Stimulated activated CD4-positive, alpha-beta T cell treated with anti-CD3 and anti-CD28 coated beads, Interleukin-4, amount 100 ng/mL, for 4 hours (primary cell): ENCODE measurements around the gene TTN.
"Not testable (repeated sequence)": the region's sequence is repeated elsewhere in the genome, so short reads cannot be mapped to it uniquely, and the experiment has no call there.

Experiments
- DNase-seq, 2 experiments: peaks; one replicate each; pipeline ENCODE4 v3.0.0-alpha.2; 2020

Gene TTN

DNA sequence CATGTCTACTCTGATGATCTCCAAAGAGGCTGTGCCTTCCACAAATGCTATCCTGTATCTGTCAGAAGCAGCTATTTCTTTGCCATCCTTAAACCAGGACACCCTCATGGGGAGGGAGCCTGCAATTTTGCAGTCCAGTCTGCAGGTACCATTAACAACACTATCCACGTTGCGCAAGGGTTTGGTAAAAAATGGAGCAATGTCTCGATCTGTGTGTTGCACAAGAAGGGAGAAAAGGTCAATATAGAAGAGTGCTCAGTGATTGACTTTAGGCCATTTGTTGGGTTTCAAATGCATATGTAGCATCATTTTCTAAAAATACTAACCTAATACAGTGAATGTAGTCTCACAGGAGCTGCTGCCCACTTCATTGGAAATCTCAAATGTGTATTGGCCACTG is 74.3 kb downstream of the TTN start:
- no peak for DNase-seq

DNA sequence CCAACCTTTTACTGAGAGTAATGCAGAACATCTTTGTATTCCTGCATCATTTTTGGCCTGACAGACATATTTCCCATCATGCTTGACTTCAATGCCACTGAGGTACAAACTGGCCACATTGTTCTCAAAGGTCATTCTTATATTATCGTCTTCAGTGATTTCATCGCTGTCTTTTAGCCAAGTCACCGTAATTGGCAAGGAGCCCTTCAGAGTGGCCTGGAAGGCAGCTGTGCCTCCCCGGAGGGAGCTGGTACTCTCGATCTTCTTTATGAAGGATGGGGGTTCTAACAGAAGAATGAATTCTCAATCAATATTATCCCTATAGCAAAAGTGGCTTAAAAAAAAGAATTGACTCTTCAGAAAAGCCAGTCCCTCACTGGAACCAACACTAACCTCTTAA is 75.9 kb downstream of the TTN start:
- no peak for DNase-seq

DNA sequence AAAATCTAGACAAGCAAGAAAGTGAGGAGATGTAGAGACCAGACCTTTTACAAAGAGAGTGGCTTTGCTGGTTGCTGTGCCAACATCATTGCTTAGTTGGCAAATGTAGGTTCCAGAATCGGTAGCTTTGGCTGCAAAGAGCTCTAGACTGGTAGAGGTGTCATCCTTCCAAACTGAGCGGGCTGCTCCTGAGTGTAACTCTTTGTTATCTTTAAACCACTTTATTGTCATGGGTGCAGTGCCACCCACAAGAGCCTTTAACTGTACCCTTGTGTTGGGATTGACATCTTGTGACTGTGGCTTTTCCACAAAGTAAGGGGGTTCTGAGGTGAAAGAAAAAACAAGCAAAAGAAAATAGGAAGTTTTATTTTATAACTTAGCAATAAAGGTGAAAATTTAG is 77.2 kb downstream of the TTN start:
- no peak for DNase-seq

DNA sequence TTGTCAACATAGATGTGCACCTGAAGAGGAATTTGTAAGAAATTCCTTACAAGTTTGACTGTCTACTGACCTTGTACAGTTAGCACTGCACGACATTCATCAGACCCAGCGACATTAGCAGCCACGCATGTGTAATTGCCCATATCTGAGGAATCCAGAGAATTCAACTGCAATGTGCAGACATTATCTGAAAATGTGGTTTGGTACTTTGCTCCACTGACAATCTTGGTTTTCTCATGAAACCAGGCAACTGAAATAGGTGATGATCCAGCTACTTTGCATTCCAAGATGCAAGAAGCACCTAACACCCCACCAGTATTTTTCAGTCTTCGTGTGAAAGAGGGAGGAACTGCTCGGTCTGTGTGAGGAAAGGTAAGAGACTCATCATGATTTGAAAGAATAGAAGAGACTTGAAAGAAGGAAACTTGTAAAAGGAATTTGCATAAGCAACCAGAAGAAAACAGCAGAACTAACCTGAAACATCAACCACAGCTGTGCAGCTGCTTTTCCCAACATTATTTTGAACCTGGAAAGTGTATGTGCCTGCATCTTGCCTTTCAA is 83.4 kb downstream of the TTN start:
- no peak for DNase-seq

DNA sequence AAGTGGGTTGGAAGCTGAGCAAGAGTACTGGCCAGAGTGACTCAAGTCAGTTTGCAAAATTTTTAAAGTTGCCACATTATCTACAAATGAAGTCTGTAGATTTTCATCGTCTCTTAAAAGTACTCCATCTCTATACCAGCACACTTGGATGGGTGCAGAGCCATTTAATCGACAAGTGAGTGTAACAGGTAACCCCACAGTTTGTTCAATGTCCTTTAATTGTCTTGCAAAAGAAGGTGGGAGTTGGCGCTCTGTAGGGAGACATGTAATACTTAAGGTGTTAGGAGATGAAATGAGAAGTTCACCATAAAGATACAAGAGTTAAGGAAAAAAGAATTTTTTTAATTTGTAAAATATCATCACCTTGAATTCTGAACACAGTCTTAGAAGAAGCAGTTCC is 84.9 kb downstream of the TTN start:
- no peak for DNase-seq

DNA sequence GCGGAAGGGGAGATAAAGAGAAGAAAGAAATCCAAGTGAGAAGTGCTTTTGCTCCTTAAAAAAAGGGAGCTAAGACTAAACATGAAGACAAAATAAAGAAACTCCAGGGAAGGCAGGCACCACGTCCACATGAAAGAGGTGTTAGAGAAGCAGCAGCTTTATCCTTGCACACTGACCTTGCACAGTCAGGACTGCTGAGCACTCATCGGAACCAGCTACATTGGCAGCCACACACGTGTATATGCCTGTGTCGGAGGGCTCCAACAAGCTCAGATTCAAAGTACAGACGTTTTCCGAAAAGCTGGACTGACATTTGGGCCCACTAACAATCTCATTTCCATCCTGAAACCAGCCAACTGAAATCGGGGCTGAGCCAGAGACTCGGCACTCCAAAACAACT is 88.2 kb downstream of the TTN start:
- no peak for DNase-seq

DNA sequence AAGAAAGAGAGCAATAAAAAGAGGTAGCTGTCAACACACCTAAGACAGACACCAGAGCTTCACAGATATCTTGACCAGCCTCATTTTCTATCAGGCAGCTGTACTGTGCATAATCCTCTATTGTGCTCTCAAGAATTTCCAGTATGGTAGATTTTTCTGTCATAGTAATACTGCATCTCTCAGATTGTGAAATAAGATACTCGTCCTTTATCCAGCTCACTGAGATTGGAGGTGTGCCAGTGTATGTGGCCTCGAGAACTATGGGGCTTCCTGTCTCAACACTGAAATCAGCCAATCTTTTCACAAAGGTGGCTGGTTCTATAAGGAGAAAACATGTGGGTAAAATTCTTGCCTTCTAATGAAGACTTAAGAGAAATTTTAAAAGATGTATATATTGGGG is 88.9 kb downstream of the TTN start:
- no peak for DNase-seq

DNA sequence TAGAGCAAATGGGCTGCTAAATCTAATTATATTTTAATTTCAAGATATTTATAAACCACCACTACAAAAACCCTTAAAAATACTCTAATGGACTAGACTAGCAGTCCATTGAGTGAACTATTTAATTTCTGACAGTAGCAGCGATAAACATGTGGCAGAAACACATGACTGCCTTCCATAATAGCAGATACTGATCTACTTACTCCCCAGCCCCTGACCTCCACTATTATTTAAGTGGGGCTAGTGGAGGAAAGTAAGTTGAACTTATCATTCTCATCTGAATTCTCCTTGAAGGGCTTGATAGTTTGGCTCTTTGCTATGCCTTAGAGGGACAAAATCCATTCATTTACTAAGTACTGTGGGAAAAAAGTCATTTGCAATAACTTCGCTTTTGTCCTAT is 90.8 kb downstream of the TTN start:
- DNase-seq = no peak

DNA sequence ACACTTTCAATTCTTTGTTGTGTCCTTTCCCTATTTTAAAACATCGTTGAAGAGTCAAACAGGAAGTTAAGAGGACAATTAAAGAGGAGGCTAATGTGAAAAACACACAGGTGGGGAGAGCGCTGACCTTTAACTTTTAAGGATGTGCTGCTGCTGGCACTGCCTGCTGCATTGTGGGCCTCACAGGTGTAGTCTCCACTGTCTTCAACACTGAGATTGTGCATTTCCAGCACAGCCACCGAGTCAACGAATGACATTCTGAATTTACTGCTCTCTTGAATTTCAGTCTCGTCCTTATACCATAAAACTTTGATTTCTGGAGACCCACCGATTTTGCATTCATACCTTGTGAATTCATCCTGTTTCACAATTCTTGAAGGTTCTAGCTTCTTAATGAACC is 91.9 kb downstream of the TTN start:
- no peak for DNase-seq

DNA sequence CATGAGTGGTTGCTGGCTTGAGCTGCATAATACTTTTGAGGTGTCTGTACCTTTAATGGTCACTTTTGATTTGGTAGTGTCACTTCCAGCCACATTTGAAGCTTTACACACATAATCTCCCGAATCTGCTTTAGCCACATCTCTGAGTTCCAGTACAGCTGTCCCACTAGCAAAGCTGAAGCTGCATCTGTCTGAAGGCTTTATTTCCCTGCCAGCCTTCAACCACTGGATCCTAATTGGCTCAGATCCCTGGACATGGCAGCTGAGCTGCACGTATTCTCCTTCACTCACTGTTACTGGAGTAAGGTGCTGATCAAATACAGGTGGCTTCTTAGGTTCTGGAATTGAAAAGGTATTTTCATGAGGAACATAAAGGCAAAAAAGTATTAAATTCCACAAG is 99.7 kb downstream of the TTN start:
- no peak for DNase-seq

DNA sequence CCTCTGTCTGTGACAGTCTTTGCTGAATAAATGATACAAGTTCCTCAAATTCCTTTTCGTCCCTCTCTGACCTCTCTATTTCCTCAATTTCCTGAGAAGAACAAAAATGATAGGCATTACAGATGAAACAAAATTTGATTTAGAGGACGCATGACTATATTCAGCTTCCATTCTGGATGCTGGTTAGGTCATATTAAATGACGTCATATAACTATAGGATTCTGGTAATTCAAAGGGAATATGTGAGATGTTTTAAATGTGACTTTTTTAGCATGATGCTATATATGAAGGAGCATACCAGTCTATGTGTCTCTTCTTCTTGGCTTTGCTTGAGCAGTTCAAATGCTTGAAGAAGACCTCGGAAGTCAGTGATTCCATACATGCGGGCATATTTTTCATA is 102.3 kb downstream of the TTN start:
- DNase-seq = no peak

DNA sequence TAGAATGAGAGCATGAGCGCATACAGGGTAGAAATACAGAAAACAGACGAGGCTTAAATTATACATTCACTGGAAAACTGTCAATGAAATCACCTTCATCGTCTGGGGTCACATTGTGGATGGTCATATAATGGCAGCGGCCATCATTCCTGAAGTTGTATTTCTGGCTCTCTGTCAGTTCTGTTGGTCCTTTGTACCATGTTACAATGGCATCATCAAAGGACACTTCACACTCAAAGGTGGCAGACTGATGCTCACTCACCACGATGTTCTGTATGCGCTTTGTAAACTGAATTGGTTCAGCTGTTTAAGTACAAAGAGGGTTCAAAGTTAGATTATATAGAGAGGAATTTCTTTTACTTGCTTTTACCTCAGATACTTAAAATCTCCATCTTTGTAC is 104.9 kb downstream of the TTN start:
- DNase-seq = no peak

DNA sequence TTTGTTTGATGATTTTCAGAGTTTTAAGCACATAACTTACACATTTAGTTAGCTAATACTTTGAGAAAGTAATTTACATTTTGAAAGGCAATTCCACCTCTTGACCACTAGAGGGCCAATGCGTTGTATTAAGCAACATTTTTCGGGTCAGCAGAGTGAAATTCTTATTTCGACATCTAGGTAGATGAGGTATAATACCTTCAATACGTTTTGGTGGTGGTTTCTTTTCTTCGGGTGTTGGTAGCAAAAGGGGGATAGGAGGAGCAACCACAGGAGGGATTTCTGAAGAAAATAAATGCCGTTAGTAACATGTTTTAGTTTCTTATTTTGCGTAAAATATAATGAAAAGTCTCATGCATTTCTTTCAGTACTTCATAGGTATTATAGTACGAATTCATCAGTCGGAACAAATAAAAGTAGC is 106.3 kb downstream of the TTN start:
- DNase-seq = no peak

DNA sequence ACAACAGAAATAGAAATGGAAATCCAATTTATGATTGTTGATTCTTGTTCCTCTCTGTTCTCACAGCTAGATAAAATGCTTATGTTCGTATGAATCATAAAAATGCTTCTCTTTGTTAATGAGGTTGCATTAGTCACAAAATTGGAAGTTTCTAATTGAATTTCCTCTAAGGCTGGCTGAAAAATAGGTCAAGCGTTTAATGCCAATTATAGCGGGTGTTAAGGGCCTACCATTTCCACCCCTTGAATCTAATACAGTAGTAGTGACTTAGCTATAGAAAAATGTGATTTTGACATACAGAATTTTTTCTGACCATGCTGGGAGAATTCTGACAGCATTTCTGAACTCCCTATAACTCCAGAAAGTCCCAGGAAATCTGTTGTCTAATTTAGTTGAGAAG is 107.1 kb downstream of the TTN start:
- DNase-seq = no peak

DNA sequence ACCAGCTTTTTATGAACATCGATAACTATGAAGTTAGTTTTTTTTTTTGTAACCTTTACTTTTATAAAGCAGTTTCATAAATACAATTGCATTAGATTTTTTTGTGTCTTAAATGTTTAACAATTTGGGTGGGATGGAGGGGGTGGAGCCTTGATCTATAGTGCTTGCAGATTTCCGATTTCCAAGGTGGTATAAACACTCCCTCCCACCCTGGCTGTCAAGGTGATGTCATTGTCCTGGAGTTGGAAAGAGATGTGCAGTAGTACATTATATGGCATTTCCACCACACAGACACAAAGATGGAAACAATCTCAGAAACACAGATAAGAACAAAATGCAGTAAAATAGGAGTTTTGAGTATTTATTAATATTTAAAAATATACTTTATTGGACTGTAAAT is 114.4 kb downstream of the TTN start:
- DNase-seq = no peak

DNA sequence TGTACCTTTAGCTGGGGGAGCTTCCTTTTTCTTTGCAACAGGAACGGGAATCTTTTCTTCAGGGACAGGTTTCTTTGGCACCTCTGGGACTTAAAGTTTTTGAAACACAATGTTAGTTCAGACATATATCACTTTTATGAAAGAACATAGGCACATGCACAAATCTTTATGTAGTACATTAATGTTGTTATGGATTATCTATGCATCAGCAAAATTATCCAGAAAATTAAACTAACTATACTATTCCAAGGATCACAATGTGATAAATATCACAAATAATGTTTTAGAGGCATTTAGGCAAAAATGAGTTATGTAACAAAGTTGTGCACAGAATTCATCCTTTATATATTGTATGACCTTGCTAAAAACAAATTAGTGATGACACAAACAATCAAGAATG is 117.4 kb downstream of the TTN start:
- DNase-seq = no peak

DNA sequence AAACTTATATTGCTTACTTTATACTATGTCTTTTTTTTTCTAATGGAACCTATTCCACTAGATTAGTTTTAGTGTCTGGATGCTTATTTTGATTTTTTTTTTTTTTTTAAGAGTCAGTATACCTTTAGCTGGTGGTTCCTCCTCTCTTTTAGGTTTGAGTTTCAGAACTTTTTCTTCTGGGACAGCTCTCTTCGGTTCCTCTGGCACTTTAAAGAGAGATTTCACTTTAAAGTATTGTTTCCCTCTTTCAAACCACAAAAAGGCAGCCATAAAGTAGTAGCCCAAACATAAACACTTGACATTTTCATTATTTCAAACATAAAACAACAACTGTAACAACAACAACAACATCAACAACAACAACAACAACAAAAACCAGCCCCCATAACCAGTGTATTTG is 123.3 kb downstream of the TTN start:
- DNase-seq = no peak

DNA sequence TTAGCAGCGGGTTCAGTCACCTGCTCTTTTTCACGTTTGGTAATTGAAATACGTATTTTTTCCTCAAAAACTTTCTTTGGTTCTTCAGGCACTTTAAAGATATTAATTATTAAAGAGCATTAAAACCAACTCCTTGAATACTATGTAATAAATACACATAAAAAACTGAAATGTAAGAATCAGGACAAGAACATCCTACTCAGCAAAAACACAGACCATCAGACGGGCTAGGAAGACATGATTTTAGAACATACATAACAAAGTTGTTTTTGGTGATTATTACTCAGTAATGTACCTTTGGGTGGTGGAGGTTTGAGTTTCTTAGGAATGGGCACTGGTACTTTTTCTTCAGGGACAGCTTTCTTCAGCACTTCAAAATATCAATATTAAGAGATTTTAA is 126.1 kb downstream of the TTN start:
- no peak for DNase-seq

DNA sequence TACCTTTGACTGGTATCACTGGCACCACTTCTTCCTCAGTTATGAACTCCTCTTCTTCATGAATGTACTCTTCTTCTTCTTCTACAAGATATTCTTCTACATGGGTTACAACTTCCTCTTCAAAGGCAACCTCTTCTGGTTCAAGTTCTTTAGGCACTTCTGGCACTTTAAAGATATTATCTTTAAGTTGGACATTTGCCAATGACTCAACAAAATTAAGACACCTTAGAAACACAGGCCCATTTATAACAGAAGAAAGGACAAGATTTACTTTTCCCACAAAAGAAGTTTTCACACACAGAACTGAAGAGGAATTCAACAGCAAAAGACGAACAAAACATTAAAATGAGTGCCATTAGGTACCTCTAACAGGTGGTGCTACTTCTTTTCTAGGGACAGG is 127.3 kb downstream of the TTN start:
- DNase-seq = no peak

DNA sequence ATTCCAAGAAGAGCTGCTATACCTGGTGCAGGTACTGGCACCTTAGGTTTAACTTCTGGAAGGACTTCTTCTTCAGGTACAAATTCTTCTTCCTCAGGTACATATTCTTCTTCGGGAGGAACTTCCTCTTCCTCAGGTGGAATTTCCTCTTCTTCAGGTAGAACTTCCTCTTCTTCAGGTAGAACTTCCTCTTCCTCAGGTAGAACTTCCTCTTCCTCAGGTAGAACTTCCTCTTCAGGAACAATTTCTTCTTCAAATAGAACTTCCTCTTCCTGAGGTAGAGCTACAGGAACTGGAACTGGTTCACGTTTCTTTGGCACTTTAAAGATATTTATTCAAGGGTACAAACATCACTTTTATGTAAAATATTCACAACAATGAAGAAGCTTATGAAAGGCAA is 129.6 kb downstream of the TTN start:
- DNase-seq = no peak

DNA sequence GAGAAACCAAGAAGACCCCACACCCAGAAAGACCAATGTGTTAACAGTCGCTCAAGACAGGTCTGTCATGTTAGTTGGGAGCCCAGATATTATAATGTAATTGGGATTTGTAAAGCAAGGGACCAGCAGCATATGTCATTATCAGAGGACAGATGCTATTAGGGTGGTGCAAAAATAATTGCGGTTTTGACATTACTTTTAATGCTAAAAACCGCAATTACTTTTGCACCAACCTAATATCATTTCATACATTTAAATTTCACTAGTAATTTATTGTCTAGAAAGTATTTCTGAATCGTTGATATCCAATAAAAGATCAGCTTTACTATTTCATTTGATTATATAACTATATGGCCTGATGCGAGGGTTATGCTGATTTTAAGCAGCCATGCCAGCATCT is 131.2 kb downstream of the TTN start:
- DNase-seq = no peak

DNA sequence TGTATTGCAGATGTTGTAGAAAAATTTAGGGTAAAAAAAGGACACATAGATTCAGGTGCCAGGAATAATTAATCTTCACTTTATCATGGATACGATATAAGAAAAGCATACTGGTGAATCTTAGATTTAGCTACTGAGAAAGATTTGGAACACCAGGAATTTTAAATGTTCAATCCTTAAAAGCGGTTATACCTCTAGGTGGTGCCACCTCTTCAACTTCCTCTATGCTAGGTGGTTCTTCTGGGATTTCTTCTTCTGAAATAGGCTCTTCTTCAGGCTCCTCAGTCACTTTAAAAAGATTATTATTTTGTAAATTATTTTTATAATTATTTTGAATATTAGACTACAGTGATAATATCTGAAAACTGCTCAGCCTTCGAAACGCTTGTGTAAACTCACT is 133.1 kb downstream of the TTN start:
- no peak for DNase-seq

DNA sequence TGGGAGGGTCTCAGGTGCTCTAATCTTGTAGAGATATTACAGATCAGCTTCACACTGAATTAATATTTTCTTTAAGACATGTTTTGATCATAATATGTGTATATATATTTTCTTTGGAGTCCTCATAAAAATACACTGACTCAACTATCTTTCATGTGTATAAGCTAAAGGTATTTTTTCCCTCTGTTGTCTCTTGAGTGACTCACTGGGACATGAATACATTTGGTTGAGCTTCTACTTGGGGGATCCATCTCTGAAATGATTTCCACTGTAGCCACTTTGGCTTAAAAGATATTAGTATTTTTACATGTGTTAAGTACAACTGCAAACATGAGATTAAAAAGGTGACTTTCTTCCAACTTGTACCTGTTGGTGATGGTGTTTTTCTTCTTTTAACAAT is 140.8 kb downstream of the TTN start:
- no peak for DNase-seq

DNA sequence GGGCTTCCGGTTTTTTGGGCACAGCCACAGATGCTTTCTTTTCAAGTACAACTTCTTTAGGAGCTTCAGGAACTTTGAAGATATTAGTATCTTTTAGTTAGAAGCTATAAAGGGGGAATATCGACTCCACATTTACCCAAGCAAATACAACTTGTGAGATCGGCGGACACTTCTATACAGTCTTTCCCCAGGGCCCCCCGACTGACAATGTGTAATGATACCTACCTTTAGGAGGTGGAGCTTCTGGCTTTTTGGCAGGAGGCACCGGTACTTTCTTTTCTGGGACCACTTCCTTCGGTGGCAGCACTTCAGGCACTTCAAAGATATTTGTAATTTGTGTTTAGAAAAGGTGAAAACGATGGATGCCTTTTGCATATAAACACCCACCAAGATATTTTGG is 148.7 kb downstream of the TTN start:
- DNase-seq = not testable (repeated sequence)

DNA sequence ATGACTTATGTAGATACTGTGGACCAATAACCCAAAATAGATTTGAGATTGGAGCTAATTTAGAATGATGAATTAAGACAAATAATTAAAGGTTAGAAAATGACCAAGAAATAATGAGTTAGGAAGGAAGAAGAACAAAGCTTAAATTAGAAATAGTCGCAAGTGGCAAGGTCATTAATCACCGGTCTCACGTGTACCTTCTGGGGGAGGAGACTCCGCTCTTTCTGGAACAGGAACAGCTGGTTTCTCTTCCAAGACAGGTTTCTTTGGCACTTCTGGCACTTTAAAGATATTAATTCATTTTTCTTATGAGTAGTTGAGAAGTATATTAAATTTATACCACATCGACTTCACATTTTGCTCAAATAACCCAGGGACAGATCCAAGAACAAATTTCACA is 156.7 kb downstream of the TTN start:
- DNase-seq = no peak

DNA sequence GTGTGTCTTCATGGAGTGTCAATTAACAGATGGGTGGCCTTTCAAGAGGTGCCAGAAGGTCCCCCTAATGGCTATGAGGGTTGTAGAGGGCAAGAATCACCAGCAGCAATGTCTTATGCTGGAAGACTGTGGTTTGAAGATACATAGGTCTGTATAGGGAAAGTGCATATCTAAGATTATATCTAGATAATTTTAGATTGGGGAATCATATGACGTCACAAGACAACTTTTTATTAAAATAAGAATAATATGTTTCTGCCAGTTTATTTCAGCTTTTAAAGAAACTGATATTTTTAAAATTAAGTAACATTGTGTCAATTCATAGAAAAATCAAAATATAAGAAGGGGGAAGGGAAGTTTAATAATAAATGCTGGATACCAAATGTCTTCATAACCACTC is 162.3 kb downstream of the TTN start:
- DNase-seq = no peak
